HG03196 (cell line): Measurements from ENCODE around the gene LARP7.
A peak's percentile ranks its signal among the peaks of the same experiment; 100 is the strongest.
"Not testable (repeated sequence)": the region's sequence is repeated elsewhere in the genome, so short reads cannot be mapped to it uniquely, and the experiment has no call there.

Source experiments
- ATAC-seq: cut with Tn5 transposase; IDR thresholded peaks from one replicate; pipeline ENCODE4 v1.9.1; 2021; ENCODE audit not compliant: unreplicated experiment

Gene LARP7

GRCh38 chr4:112636688-112637551 is at the start of gene LARP7, which contains the start of gene ZGRF1:
Gene LARP7, plus strand, starts transcription at chr4:112637143. Its CDS starts 7,527 bp downstream, at chr4:112644670.
Gene ZGRF1, minus strand, starts transcription at chr4:112636909. Its CDS starts 3,733 bp downstream, at chr4:112633176.
- peak; percentile 90 for ATAC-seq

- no peak for ATAC-seq
Measured at GRCh38 chr4:112589206-112589605, 47.7 kb upstream of the LARP7 start.

- no peak for ATAC-seq
Measured at GRCh38 chr4:112591593-112591992, 45.4 kb upstream of the LARP7 start.

- ATAC-seq: no peak
Measured at GRCh38 chr4:112592717-112593116, 44.2 kb upstream of the LARP7 start.

GRCh38 chr4:112593438-112594133 is 43.4 kb upstream of the LARP7 start:
- peak; percentile 59 for ATAC-seq

GRCh38 chr4:112594993-112595392 is 42.0 kb upstream of the LARP7 start:
- no peak for ATAC-seq

- no peak for ATAC-seq
Measured at GRCh38 chr4:112604589-112604988, 32.4 kb upstream of the LARP7 start.

- ATAC-seq: not testable (repeated sequence)
Measured at GRCh38 chr4:112612814-112613213, 24.1 kb upstream of the LARP7 start.

GRCh38 chr4:112616984-112617383 is 20.0 kb upstream of the LARP7 start:
- no peak for ATAC-seq

- ATAC-seq: no peak
Measured at GRCh38 chr4:112626228-112626627, 10.7 kb upstream of the LARP7 start.

- no peak for ATAC-seq
Measured at GRCh38 chr4:112633477-112634235, 3.3 kb upstream of the LARP7 start.

- no peak for ATAC-seq
Measured at GRCh38 chr4:112637552-112637866, 566 bp downstream of the LARP7 start.

- no peak for ATAC-seq
Measured at GRCh38 chr4:112642526-112642925, 5.6 kb downstream of the LARP7 start.

- ATAC-seq: not testable (repeated sequence)
Measured at GRCh38 chr4:112644595-112645535, 7.9 kb downstream of the LARP7 start.

- ATAC-seq: no peak
Measured at GRCh38 chr4:112645541-112646329, 8.8 kb downstream of the LARP7 start.

- ATAC-seq: no peak
Measured at GRCh38 chr4:112646632-112647537, 9.9 kb downstream of the LARP7 start.

GRCh38 chr4:112647785-112648184 is 10.8 kb downstream of the LARP7 start:
- no peak for ATAC-seq

GRCh38 chr4:112648263-112649054 is 11.5 kb downstream of the LARP7 start:
- no peak for ATAC-seq
